Thoracic aorta (tissue), 2 donors: ENCODE data around the gene DLL4. TPM values are rescaled to one million over a fixed set of nuclear protein-coding genes. Genes with fewer than 3 reads are reported as not detected.

Experiments used
- ATAC-seq: fragments of 150-250 bp; one replicate; pipeline ENCODE4 v1.8.0; 2017; ENCODE audit warnings: low read depth; ENCODE audit not compliant: insufficient number of reproducible peaks, low FRiP score
- DNase-seq: peaks from one replicate; pipeline ENCODE4 v3.0.0-alpha.2; 2020; ENCODE audit warnings: low spot score
- H3K27ac ChIP-seq, 2 donors: fragments of 200-600 bp; sonication (generic); 1 replicate in 1 of 2; 2 replicates in 1 of 2; pipeline ENCODE4 v1.5.1; 2016; ENCODE audit warnings: mild to moderate bottlenecking in 2 of 2, moderate library complexity in 2 of 2
- H3K27me3 ChIP-seq: fragments of 200-600 bp; sonication (generic); replicated peaks from 2 replicates; pipeline ENCODE4 v1.6.0; 2016; ENCODE audit warnings: mild to moderate bottlenecking; ENCODE audit not compliant: insufficient read depth
- H3K36me3 ChIP-seq: fragments of 200-600 bp; sonication (generic); one replicate; pipeline ENCODE4 v1.5.1; 2016
- H3K4me1 ChIP-seq, 2 donors: fragments of 200-600 bp; sonication (generic); 1 replicate in 1 of 2; 2 replicates in 1 of 2; pipeline versions ENCODE4 v1.5.1 to v1.6.0; 2016; ENCODE audit warnings: low read depth in 2 of 2, mild to moderate bottlenecking in 1 of 2; ENCODE audit not compliant: control insufficient read depth in 1 of 2
- H3K4me3 ChIP-seq: fragments of 200-600 bp; sonication (generic); 2 replicates; pipeline ENCODE4 v1.5.1; 2016; ENCODE audit warnings: mild to moderate bottlenecking
- H3K9me3 ChIP-seq: fragments of 200-600 bp; sonication (generic); 2 replicates; pipeline ENCODE4 v1.5.1; 2016
- total RNA-seq, 2 donors: library from RNA; depleted of rRNA; stranded (reverse); fragments of >200 nt; gene quantifications; one replicate each; pipeline versions ENCODE4 v1.1.0 to v1.2.3, GENCODE V29; 2016
- TF ChIP-seq, protein P1 (sequence below): fragments of 200-600 bp; sonication (generic); IDR thresholded peaks from one replicate; pipeline ENCODE4 v1.5.1; 2019; ENCODE audit warnings: antibody characterized with exemption

Gene DLL4
- total RNA-seq, 2 donors from 2014 or later: 6.2 to 13.0 TPM

DNA sequence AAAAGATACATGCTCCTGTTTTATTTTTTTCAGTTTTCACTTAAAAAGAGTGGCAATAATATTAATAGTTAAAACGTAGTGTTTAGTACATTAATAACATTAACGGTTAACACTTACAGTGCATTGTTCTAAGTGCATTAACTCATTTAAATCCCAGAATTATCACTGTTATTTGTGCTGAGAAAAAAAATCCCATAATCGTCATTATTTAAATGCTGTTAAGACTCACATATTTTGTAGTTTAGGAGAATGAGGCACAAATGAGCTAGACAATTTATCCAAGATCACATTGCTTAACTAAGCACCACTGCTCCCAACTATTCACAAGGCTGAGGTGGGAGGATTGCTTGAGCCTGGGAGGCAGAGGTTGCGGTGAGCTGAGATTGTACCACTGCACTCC lies 59.0 kb downstream of the DLL4 start:
- Histone ChIP-seq H3K4me1 (peaks cover 47 to 54% of the 10 kb centered on the region in 2 donors), H3K36me3 (peaks cover 23% of the 10 kb centered on the region), H3K27ac (no peak overlapping the region), H3K4me3 (no peak overlapping the region), H3K27me3 (no peaks in the 10 kb centered on the region), H3K9me3 (no peaks in the 10 kb centered on the region)
- no peak for DNase-seq
- ATAC-seq: no peak
- TF ChIP-seq, protein P1, sequence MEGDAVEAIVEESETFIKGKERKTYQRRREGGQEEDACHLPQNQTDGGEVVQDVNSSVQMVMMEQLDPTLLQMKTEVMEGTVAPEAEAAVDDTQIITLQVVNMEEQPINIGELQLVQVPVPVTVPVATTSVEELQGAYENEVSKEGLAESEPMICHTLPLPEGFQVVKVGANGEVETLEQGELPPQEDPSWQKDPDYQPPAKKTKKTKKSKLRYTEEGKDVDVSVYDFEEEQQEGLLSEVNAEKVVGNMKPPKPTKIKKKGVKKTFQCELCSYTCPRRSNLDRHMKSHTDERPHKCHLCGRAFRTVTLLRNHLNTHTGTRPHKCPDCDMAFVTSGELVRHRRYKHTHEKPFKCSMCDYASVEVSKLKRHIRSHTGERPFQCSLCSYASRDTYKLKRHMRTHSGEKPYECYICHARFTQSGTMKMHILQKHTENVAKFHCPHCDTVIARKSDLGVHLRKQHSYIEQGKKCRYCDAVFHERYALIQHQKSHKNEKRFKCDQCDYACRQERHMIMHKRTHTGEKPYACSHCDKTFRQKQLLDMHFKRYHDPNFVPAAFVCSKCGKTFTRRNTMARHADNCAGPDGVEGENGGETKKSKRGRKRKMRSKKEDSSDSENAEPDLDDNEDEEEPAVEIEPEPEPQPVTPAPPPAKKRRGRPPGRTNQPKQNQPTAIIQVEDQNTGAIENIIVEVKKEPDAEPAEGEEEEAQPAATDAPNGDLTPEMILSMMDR: no peak

Other genes with a start within 250 kb of the DLL4 start
- under 1 TPM in 1 of 2 donors, not detected in 1; 0.27 TPM for gene RAD51, start 234.2 kb upstream of the DLL4 start, total RNA-seq
- 10 to 100 TPM; 17.2 to 34.5 TPM for gene RMDN3, start 174.1 kb upstream of the DLL4 start, total RNA-seq
- 10 to 100 TPM; 14.1 to 17.2 TPM for gene GCHFR, start 165.3 kb upstream of the DLL4 start, total RNA-seq
- under 1 TPM in 1 of 2 donors, not detected in 1; 0.54 TPM for gene C15orf62, start 159.4 kb upstream of the DLL4 start, total RNA-seq
- gene ZFYVE19, start 122.3 kb upstream of the DLL4 start, total RNA-seq: 10 to 100 TPM; 10.9 to 17.3 TPM
- gene DNAJC17, start 121.9 kb upstream of the DLL4 start, total RNA-seq: 10 to 100 TPM in 1 of 2 donors, 1 to 10 TPM in 1; 6.1 to 20.4 TPM
- not detected for gene PPP1R14D, start 100.6 kb upstream of the DLL4 start, total RNA-seq
- gene SPINT1, start 85.3 kb upstream of the DLL4 start, total RNA-seq: 1 to 10 TPM; 4.6 to 4.8 TPM
- not detected for gene RHOV, start 55.1 kb upstream of the DLL4 start, total RNA-seq
- 10 to 100 TPM; 26.0 to 37.9 TPM for gene VPS18, start 34.9 kb upstream of the DLL4 start, total RNA-seq
- 1 to 10 TPM; 3.9 to 7.3 TPM for gene CHAC1, start 24.1 kb downstream of the DLL4 start, total RNA-seq
- 10 to 100 TPM; 27.2 to 64.4 TPM for gene INO80, start 186.9 kb downstream of the DLL4 start, total RNA-seq